NCI-H2196 (cell line): ENCODE results near the gene TIAM2.
"Not testable (repeated sequence)": the region's sequence is repeated elsewhere in the genome, so short reads cannot be mapped to it uniquely, and the experiment has no call there.

Experiments used
- DNase-seq: peaks from one replicate; lab custom pipeline; 2025; ENCODE audit not compliant: unreplicated experiment; lab: John Stamatoyannopoulos, UW

Gene TIAM2

GRCh38 chr6:155256122-155256795 lies 261.1 kb downstream of the TIAM2 start:
- DNase-seq: no peak

- DNase-seq: no peak
Measured at GRCh38 chr6:155257796-155258195, 262.7 kb downstream of the TIAM2 start.

GRCh38 chr6:155259204-155259603 lies 264.1 kb downstream of the TIAM2 start:
- no peak for DNase-seq

GRCh38 chr6:155259897-155260296 lies 264.8 kb downstream of the TIAM2 start:
- DNase-seq: no peak

GRCh38 chr6:155260686-155261085 lies 265.6 kb downstream of the TIAM2 start:
- DNase-seq: no peak

GRCh38 chr6:155261111-155261900 lies 266.2 kb downstream of the TIAM2 start:
- no peak for DNase-seq

- DNase-seq: no peak
Measured at GRCh38 chr6:155262655-155263054, 267.5 kb downstream of the TIAM2 start.

- DNase-seq: no peak
Measured at GRCh38 chr6:155263373-155264063, 268.4 kb downstream of the TIAM2 start, which contains the start of gene CLDN20. Gene CLDN20, plus strand, starts transcription at chr6:155264013. Its CDS starts 11,707 bp downstream, at chr6:155275720.

- DNase-seq: no peak
Measured at GRCh38 chr6:155264693-155265320, 269.7 kb downstream of the TIAM2 start.

- no peak for DNase-seq
Measured at GRCh38 chr6:155265843-155266535, 270.9 kb downstream of the TIAM2 start.

- no peak for DNase-seq
Measured at GRCh38 chr6:155267411-155267810, 272.3 kb downstream of the TIAM2 start.

GRCh38 chr6:155268088-155268867 lies 273.2 kb downstream of the TIAM2 start:
- DNase-seq: not testable (repeated sequence)

- DNase-seq: no peak
Measured at GRCh38 chr6:155269765-155270164, 274.6 kb downstream of the TIAM2 start.

- no peak for DNase-seq
Measured at GRCh38 chr6:155270561-155271091, 275.5 kb downstream of the TIAM2 start.

- DNase-seq: no peak
Measured at GRCh38 chr6:155271145-155271544, 276.0 kb downstream of the TIAM2 start.

- DNase-seq: no peak
Measured at GRCh38 chr6:155272353-155273232, 277.5 kb downstream of the TIAM2 start.

GRCh38 chr6:155273431-155273830 lies 278.3 kb downstream of the TIAM2 start:
- no peak for DNase-seq

GRCh38 chr6:155274106-155274505 lies 279.0 kb downstream of the TIAM2 start:
- no peak for DNase-seq

GRCh38 chr6:155274533-155274932 lies 279.4 kb downstream of the TIAM2 start:
- no peak for DNase-seq
